NCI-H2081 (cell line): Measurements from ENCODE around the gene MUC4.

Source experiments
- DNase-seq, 2 experiments: peaks; one replicate each; lab custom pipeline; 2025; lab: John Stamatoyannopoulos, UW

MUC4 gene

GRCh38 chr3:195811756-195812155 is at the start of gene MUC4:
MUC4 (minus strand) TSS chr3:195811929; CDS start chr3:195811817, 112 bp downstream.
- peak in 1 of 2 experiments; percentile 44 for DNase-seq

GRCh38 chr3:195860456-195860855 is 48.7 kb upstream of the MUC4 start:
- no peak for DNase-seq

- DNase-seq, result peak in 1 of 2 experiments; percentile 56
Measured at GRCh38 chr3:195859846-195860411, 48.2 kb upstream of the MUC4 start.

GRCh38 chr3:195859061-195859845 is 47.5 kb upstream of the MUC4 start:
- peak; percentile 75 to 86 for DNase-seq

GRCh38 chr3:195856410-195857084 is 44.8 kb upstream of the MUC4 start:
- DNase-seq, result no peak

GRCh38 chr3:195855471-195856409 is 44.0 kb upstream of the MUC4 start:
- DNase-seq, result peak in 1 of 2 experiments; percentile 53

GRCh38 chr3:195854628-195855294 is 43.0 kb upstream of the MUC4 start:
- DNase-seq, result no peak

- no peak for DNase-seq
Measured at GRCh38 chr3:195853996-195854395, 42.3 kb upstream of the MUC4 start.

- no peak for DNase-seq
Measured at GRCh38 chr3:195853036-195853435, 41.3 kb upstream of the MUC4 start.

- DNase-seq, result peak; percentile 92 to 97
Measured at GRCh38 chr3:195850857-195851543, 39.3 kb upstream of the MUC4 start.

GRCh38 chr3:195849322-195850074 is 37.8 kb upstream of the MUC4 start:
- DNase-seq, result no peak

GRCh38 chr3:195847055-195847950 is 35.6 kb upstream of the MUC4 start:
- no peak for DNase-seq

- no peak for DNase-seq
Measured at GRCh38 chr3:195845483-195845882, 33.8 kb upstream of the MUC4 start.

- no peak for DNase-seq
Measured at GRCh38 chr3:195844671-195845218, 33.0 kb upstream of the MUC4 start.

GRCh38 chr3:195839260-195840010 is 27.7 kb upstream of the MUC4 start:
- no peak for DNase-seq

GRCh38 chr3:195838714-195839113 is 27.0 kb upstream of the MUC4 start:
- no peak for DNase-seq

GRCh38 chr3:195836476-195837135 is 24.9 kb upstream of the MUC4 start:
- no peak for DNase-seq
